PFSK-1 (cell line): ENCODE measurements around the gene TEAD2.

Experiments
- FOXP2 ChIP-seq: optimal IDR thresholded peaks from 2 replicates; pipeline ENCODE3; 2011; ENCODE audit warnings: borderline replicate concordance, control low read depth, inconsistent platforms; ENCODE audit not compliant: insufficient read depth; ENCODE audit errors: extremely low read length, extremely low read depth
- POLR2AphosphoS5 ChIP-seq: IDR thresholded peaks from 2 replicates; pipeline ENCODE4 v1.6.1; 2012; ENCODE audit warnings: low read depth, mild to moderate bottlenecking, control low read depth, low read length, moderate library complexity
- REST ChIP-seq, 2 experiments: IDR thresholded peaks; 2 replicates each; pipeline versions ENCODE4 v1.6.1 to v1.8.0; 2011 to 2012; ENCODE audit warnings: low read depth in 2 of 2, low read length in 2 of 2, control low read depth in 1 of 2, inconsistent platforms in 1 of 2, mild to moderate bottlenecking in 1 of 2, moderate library complexity in 1 of 2; ENCODE audit not compliant: insufficient read depth in 1 of 2
- SIN3A ChIP-seq: IDR thresholded peaks from 2 replicates; pipeline ENCODE4 v1.6.1; 2012; ENCODE audit warnings: mild to moderate bottlenecking, low read length, moderate library complexity, borderline replicate concordance; ENCODE audit not compliant: insufficient read depth
- TAF1 ChIP-seq: IDR thresholded peaks from 2 replicates; pipeline ENCODE4 v1.6.1; 2012; ENCODE audit warnings: low read length, control low read depth, borderline replicate concordance; ENCODE audit not compliant: insufficient read depth

Gene TEAD2

GRCh38 chr19:49347835-49348234, 14.4 kb downstream of the TEAD2 start:
- TF ChIP-seq SIN3A, result no peak

GRCh38 chr19:49347191-49347590, 15.0 kb downstream of the TEAD2 start:
- TF ChIP-seq SIN3A (no peak), REST (IDR thresholded peaks at IDR 0.05; ENCODE audit: insufficient read depth in 1 of 2, low read depth in 2 of 2, low read length in 2 of 2) (no peak), FOXP2 (no peak)

GRCh38 chr19:49344505-49345423, 17.5 kb downstream of the TEAD2 start:
- TF ChIP-seq FOXP2 (no peak), REST (IDR thresholded peaks at IDR 0.05; ENCODE audit: insufficient read depth in 1 of 2, low read depth in 2 of 2, low read length in 2 of 2) (no peak), POLR2AphosphoS5 (no peak), TAF1 (no peak), SIN3A (no peak)

- no peak for TF ChIP-seq SIN3A
- no peak for TF ChIP-seq REST (IDR thresholded peaks at IDR 0.05; ENCODE audit: insufficient read depth in 1 of 2, low read depth in 2 of 2, low read length in 2 of 2)
- TF ChIP-seq FOXP2, result no peak
- TF ChIP-seq POLR2AphosphoS5, result no peak
- no peak for TF ChIP-seq TAF1
Measured at GRCh38 chr19:49343123-49343522, 19.1 kb downstream of the TEAD2 start.

GRCh38 chr19:49342291-49342721, 19.9 kb downstream of the TEAD2 start:
- TF ChIP-seq POLR2AphosphoS5, result no peak
- no peak for TF ChIP-seq REST (IDR thresholded peaks at IDR 0.05; ENCODE audit: insufficient read depth in 1 of 2, low read depth in 2 of 2, low read length in 2 of 2)
- no peak for TF ChIP-seq SIN3A
- TF ChIP-seq TAF1, result no peak
- TF ChIP-seq FOXP2, result no peak
